Peyer's patch (tissue), 4 donors: Measurements from ENCODE around the gene SSH2.

Experiments used
- POLR2A ChIP-seq, 2 donors: fragments of 450-650 bp; IDR thresholded peaks; one replicate each; pipeline ENCODE4 v1.5.1; 2017; ENCODE audit warnings: antibody characterized with exemption in 2 of 2, mild to moderate bottlenecking in 2 of 2, moderate library complexity in 2 of 2
- TF ChIP-seq, protein P1 (sequence below), 6 experiments: fragments of 450-650 bp in 4 of 6; fragments of 200-600 bp in 2 of 6; sonication (generic) in 1 of 6; IDR thresholded peaks; one replicate each; pipeline ENCODE4 v1.5.1; 2017 to 2019; ENCODE audit warnings: antibody characterized with exemption in 6 of 6, mild to moderate bottlenecking in 3 of 6, moderate library complexity in 1 of 6

DNA sequence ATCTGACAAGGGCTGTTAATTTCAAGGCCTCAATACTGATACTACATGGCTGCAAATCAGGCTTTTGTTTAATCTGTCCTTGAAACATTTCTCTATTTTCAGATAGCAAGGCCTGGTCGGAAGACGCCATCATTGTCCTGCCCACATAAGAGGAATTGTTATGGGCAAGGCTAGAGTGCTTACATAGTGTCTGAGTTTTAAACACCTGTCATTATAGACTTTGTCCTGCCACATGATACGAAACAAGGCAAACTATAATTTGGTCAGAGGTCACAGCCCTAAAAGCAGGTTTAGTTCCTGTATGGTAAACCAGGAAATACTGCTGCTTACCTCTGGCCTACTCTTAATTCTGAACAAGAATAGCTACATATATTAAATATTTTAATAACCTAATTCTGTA, 104.4 kb downstream of the SSH2 start:
- TF ChIP-seq, protein P1, sequence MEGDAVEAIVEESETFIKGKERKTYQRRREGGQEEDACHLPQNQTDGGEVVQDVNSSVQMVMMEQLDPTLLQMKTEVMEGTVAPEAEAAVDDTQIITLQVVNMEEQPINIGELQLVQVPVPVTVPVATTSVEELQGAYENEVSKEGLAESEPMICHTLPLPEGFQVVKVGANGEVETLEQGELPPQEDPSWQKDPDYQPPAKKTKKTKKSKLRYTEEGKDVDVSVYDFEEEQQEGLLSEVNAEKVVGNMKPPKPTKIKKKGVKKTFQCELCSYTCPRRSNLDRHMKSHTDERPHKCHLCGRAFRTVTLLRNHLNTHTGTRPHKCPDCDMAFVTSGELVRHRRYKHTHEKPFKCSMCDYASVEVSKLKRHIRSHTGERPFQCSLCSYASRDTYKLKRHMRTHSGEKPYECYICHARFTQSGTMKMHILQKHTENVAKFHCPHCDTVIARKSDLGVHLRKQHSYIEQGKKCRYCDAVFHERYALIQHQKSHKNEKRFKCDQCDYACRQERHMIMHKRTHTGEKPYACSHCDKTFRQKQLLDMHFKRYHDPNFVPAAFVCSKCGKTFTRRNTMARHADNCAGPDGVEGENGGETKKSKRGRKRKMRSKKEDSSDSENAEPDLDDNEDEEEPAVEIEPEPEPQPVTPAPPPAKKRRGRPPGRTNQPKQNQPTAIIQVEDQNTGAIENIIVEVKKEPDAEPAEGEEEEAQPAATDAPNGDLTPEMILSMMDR (IDR thresholded peaks at IDR 0.05) = peak in 1 of 6 experiments; percentile 7
- TF ChIP-seq POLR2A (IDR thresholded peaks at IDR 0.05) = peak in 1 of 2 donors; percentile 8
